Activated CD4-positive, alpha-beta T cell treated with anti-CD3 and anti-CD28 coated beads for 48 hours (primary cell): ENCODE results near the gene C13orf42.

ENCODE experiments used
- DNase-seq: peaks from one replicate; pipeline ENCODE4 v3.0.0-alpha.2; 2020

Gene C13orf42

DNA sequence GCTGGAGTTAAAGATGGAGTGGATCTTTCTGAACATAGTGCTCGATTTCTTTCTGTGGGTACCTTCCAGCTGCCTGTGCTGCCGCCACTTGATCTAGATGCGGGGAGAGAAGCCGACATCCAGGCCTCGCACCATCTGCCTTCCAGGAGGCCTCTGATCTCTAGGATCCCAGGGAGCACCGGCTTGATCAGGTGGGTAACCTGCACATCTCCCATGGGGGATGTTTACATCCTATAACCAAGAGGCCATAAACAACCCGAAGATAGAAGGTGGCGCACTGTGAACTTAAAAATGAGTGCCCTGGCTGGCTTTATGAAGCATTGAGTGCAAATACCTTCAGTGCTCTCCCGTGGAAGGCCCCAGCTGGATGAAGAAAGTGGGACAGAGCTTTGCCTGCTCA lies at the start of gene C13orf42:
C13orf42 (minus strand) TSS at position 101 of the 400 bp plus-strand sequence; CDS start at position 36, 65 bp downstream.
- no peak for DNase-seq

GRCh38 chr13:51158880-51159518 lies 47.9 kb upstream of the C13orf42 start:
- peak; percentile 35 for DNase-seq

DNA sequence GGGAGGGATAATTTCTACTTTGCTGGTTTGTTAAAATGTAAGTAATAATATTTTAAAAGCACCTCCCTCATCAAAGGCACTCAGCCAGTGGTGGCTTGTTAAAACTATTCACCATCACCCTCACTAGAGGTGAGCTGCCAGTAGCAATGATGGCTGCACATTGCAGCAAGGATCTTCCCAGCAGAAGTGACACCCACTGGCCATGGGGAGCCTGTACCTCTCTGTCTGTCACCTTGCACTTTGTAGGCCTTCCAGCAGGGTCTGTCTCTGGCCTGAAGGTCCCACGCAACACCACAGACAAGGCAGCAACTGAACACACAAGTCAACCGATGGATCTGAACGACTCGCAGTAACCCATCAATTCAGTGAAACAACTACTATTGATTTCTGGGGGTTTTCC lies 47.3 kb upstream of the C13orf42 start:
- DNase-seq: peak; percentile 22

DNA sequence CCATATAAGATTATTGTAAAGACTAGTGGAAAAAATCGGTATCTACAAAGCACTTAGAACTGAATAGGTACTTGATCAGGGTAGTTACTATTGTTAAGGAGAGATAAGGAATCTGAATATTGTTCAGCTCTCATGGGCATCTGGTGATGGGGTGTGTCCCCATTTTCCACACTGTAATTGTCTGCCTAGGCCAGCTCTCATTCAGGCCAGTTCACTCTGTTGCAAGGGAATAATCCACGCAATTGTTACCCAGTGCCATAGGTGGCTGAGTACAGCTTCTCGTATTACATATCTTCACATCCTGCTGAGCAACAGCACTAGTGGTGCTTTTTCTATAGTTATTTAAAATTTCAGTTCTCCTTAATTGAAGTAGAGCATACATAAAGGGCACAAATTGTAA lies 45.6 kb upstream of the C13orf42 start:
- DNase-seq: no peak

DNA sequence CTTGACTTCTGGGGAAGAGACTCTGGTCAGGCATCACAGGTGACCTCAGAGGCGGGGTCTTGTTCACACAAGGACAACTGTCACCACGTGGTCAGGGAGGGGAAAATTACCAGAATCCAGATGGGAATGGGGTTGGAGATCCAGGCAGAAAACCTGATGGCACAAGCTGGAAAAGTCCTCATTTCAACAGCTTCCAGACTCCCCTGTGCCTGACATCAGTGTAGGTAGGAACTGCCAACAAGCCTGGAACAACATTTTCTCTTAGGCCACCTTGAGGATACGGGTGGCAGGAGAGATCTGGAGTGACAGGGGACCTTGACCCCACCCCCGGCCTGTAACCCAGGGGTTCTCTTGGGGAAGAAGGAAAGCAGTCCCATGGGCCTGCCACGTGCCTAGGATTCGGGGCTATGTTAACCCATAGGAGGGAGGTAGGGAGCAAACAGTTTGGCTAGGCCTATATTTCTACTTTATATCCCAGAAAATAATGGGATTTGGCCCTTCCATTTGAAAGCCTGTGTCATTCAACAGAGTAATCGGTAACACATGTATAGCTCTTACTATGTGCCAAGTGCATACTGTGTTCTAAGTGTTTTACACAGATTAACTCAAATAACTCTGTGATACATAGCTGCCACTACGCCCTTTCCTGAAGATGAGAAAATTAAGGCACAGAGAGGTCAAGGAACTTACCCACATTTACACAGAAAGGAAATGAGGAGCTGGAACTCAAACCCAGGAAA lies 44.9 kb upstream of the C13orf42 start:
- no peak for DNase-seq

DNA sequence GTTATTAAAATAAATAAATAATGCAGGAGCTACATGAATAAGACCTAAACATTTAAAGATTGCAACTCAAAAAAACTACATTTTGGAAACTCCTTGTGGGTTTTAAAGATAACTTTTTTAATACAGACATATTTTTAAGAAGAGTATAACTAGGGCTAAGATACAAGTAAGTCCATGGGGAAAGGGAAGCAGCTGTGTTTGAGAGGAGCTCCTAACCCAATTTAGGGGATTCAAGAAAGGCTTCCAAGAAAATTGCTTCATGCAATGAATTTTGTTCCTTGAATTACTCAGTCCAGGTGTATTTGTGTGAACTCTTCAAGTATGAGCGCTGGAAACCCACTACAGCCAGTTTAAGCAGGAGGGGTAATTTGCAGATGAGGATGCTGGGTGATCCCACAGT lies 44.1 kb upstream of the C13orf42 start:
- no peak for DNase-seq

- DNase-seq: peak; percentile 42
These were observed 43.0 kb upstream of the C13orf42 start for GRCh38 chr13:51154029-51154555.

GRCh38 chr13:51153527-51153926 lies 42.5 kb upstream of the C13orf42 start:
- no peak for DNase-seq

GRCh38 chr13:51152701-51153100 lies 41.6 kb upstream of the C13orf42 start:
- DNase-seq: no peak

DNA sequence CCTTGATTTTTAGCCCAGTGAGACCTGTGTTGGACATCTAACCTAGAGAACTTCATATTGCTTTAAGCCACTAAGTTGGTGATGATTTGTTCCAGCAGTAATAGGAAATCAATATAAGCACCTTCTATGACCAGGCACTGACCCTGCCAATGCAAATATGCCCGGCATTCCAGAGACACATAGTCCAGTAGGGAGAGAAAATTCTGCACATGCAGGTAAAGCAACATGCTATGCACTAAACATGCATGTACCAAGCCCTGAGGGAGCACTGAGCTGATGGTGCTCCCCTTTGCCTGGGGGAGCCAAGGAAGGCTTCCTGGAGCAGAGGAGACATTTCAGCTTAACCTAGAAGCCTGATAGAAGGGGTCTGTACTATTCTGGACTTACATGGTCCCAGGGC lies 40.4 kb upstream of the C13orf42 start:
- no peak for DNase-seq

DNA sequence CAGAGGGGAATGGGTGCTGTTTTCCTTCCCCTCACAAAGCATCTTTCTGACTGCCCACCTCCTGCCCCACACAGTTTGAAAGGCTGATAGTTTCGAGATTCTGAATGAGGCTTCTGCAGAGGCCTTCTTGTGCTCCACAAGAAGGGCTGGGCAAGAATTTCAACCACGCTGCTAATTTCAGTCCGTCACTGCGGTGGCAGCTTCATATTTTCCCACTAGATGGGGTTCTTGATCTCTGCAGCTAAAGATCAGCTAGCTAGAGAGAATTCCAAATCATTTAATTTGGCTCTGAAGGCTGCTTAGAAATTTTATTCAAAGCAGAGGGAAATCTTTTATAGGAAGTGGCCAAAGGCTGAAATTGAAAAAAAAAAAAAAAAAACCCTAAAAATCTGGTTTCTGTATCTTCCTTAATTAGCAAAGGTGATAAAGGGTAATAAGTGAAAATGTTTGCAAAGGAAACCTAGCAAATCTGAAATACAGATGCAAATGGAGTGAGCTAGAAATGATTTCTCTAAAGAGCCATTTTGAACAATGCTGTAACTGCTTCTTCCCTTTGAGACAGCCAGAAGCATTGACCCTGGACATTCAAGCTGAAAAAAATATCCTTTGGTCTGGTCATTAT lies 38.0 kb upstream of the C13orf42 start:
- peak; percentile 11 for DNase-seq

DNA sequence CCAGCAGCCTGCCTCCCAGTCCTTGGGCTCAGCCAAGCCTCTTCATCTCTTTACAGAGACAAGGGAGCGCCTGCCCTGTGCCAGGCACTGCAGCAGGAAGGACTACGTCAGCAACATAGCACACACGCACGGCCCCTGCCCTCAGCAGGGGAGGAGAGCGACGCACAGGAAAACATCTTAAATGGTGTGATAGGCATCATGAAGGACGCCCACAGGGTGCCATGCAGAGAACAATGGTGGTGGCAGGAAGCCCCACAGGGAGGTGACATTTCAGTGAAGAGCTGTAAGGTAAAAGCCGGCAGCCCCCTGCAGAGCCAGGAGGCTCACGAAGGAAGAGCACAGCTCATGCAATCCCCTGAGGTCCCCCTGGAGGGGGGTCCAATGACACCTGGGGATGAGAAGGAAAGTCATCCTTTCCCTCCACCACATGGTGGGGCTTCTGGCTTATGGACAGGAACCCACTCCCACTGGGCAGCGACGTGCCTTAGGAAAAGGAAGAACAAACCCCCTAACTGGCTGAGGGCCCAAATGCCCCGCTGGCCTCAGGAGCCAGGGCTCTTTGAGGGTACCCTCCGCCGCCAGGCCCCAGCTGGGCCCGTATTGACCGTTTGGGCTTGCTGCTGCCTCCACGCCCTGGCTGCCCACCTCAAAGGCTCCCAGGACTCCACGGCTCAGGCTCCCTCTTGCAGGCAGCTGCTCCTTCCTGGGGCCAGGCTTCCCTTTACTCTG lies 37.3 kb upstream of the C13orf42 start:
- DNase-seq: peak; percentile 7

DNA sequence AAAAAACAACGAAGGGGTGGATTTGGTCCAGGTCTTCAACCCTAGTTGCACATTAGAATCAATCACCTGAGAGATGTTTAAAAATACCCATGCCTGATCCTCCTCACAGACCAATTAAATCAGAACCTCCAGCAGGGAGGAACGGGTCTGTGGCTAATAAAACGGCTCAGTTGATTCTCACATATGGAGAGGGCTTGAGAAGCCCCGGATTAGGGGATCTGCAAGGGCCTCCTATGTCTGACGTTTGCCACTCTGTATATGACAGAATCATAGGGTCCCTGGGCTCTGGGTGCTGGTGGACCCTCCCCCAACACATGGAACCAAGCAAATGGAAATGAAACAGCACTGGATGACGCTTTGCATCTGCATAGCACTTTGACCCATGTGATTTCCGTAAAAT lies 36.7 kb upstream of the C13orf42 start:
- DNase-seq: no peak

DNA sequence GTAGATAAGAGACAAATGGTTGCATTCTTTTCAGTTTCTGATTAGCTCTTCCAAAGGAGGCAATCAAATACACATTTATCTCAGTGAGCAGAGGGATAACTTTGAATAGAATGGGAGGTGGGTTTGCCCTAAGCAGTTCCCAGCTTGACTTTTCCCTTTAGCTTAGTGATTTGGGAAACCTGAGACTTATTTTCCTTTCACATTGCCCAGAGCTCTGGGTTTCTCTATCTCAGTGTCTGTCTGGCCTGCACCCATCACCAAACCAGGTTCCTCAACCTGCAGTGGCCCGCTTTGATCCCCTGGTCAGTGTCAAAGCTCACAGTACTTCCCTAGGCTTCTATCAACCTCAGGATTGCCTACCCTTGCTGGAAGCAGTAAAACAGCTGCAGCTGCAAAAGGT lies 35.6 kb upstream of the C13orf42 start:
- no peak for DNase-seq

GRCh38 chr13:51137250-51137649 lies 26.2 kb upstream of the C13orf42 start:
- no peak for DNase-seq

GRCh38 chr13:51136276-51136980 lies 25.4 kb upstream of the C13orf42 start:
- DNase-seq: no peak

DNA sequence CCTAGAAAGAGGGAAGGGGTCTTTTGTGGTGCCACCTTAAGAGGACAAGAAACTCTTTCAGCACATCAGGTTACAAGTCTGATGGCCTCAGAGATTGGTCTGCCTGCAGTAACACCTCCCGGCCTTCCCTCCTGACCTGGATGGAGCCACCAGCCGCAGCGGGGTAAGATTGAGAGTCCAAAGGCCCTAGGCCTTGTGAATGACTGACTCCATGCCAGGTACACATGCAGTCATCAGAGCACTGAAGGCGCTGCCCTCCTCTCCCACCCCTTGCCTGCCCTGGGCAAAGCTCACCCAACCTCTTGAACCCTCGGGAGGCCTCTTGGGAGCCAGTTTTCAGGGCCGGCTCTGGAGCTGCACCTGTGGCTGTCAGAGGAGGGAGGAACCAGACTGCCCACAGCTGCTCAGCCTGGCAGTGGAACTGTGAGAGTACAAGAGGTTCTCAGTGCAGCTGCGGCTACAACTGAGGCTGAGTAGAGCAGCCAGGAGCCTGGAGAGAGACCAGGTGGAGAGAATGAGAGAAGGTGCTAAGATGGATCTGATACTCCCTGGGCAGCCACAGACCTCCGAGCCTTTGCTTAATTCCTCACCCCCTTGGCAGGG lies 23.8 kb upstream of the C13orf42 start:
- DNase-seq: no peak

DNA sequence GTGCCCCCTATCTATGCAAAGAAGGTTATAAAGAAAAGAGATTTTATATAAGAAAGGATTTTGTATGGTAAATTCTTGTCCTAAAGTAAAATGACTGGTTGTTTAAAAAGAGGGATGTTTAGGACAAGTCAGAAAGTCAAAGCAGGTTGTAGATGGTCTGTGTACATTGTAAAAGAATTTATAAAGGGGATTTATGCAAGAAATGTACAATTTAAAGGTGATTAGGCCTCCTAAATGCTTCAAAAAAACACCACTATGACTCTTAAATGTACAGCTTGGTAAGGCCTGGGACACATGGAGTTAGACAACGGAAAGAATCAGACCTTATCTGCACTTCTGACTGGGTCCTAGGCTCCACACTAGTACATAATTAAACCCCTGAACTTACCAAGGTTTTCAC lies 19.3 kb upstream of the C13orf42 start:
- DNase-seq: no peak

GRCh38 chr13:51125495-51126226 lies 14.6 kb upstream of the C13orf42 start:
- peak; percentile 68 for DNase-seq

DNA sequence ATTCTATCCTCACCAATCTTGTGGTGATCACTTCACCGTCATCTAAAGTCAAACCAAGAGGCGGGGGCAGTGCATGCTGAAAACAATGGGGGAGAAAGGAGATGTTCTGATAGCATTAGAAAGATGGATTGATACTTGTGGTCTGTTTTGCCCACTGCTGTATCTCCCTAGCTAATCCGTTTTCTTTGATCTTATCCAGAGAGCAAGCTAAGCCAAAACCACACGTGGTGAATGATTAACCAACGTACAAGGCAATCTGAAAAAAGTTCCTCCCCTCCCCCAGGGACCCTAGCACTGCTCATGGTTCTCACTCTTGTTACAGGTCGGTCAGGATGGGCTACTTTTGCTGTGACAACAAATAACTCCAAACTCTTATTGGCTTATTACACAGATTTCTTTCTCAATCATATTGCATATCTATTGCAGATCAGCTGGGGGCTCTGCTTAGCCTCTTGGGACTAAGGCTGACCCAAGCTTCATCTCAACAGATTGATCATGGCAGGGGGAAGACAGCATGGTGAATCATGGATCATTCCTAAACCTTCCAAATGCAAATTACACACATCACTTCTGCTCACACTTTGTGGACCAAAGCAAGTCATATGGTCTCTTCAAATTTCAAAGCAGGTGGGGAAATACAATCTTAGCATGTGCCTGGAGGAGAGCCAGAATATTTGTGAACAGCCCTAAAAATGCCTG lies 11.9 kb upstream of the C13orf42 start:
- peak; percentile 48 for DNase-seq

- DNase-seq: peak; percentile 61
These were observed 9.8 kb upstream of the C13orf42 start for GRCh38 chr13:51120873-51121272.
